Endothelial cell of umbilical vein (primary cell): ENCODE data around the gene LYPD4.

Source experiments
- EZH2 ChIP-seq: IDR thresholded peaks from 2 replicates; pipeline ENCODE4 v1.6.1; 2012; ENCODE audit warnings: borderline replicate concordance, low read depth, mild to moderate bottlenecking, moderate library complexity, low read length, inconsistent platforms; ENCODE audit not compliant: severe bottlenecking
- FOS ChIP-seq: IDR thresholded peaks from 2 replicates; pipeline ENCODE4 v1.6.1; 2011; ENCODE audit warnings: mild to moderate bottlenecking, low read length, moderate library complexity, borderline replicate concordance; ENCODE audit not compliant: insufficient read depth
- MYC ChIP-seq: IDR thresholded peaks from one replicate; pipeline ENCODE4 v1.6.1; 2011; ENCODE audit warnings: mild to moderate bottlenecking, low read depth, low read length
- POLR2A ChIP-seq: IDR thresholded peaks from 2 replicates; pipeline ENCODE4 v1.6.1; 2012; ENCODE audit warnings: low read depth, mild to moderate bottlenecking, control low read depth, low read length
- POLR2AphosphoS5 ChIP-seq: IDR thresholded peaks from 2 replicates; pipeline ENCODE4 v1.6.1; 2012; ENCODE audit warnings: low read depth, mild to moderate bottlenecking, control low read depth, low read length, moderate library complexity; ENCODE audit not compliant: insufficient read depth
- TF ChIP-seq, protein P1 (sequence below), 2 donors: IDR thresholded peaks; 1 replicate in 1 of 2; 2 replicates in 1 of 2; pipeline ENCODE4 v1.5.1; 2011; ENCODE audit warnings: low read length in 2 of 2, mild to moderate bottlenecking in 2 of 2, moderate library complexity in 2 of 2, control low read depth in 1 of 2, inconsistent platforms in 1 of 2, low read depth in 1 of 2; ENCODE audit not compliant: insufficient read depth in 1 of 2; ENCODE audit errors: extremely low read depth in 1 of 2
- TF ChIP-seq, protein P2 (sequence below): IDR thresholded peaks from 2 replicates; pipeline ENCODE4 v1.6.1; 2011; ENCODE audit not compliant: insufficient read depth, insufficient read length

DNA sequence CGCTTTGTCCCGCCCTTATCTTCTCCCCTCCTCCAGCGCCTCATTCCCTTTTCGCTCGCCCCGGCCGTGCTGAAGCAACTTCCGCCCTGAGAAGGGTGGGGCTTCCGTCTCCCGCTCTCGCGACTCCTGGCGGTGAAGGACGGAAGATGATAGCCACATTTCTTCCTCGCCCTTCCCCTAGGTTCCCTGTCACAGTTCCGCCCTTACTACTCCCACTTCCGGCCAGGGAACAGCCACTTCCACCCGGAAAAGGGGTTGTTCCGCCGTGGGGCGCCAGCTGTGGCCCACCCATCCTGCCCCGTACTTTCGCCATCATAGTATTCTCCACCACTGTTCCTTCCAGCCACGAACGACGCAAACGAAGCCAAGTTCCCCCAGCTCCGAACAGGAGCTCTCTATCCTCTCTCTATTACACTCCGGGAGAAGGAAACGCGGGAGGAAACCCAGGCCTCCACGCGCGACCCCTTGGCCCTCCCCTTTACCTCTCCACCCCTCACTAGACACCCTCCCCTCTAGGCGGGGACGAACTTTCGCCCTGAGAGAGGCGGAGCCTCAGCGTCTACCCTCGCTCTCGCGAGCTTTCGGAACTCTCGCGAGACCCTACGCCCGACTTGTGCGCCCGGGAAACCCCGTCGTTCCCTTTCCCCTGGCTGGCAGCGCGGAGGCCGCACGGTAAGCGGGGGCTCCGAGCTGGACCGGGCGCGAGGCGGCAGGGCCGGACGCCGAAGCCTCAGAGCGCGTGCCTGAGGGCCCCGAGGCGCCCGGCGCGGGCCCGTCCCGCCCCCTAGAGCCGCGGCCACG is 15.3 kb upstream of the LYPD4 start, which contains the start of gene RPS19:
- TF ChIP-seq, protein P1, sequence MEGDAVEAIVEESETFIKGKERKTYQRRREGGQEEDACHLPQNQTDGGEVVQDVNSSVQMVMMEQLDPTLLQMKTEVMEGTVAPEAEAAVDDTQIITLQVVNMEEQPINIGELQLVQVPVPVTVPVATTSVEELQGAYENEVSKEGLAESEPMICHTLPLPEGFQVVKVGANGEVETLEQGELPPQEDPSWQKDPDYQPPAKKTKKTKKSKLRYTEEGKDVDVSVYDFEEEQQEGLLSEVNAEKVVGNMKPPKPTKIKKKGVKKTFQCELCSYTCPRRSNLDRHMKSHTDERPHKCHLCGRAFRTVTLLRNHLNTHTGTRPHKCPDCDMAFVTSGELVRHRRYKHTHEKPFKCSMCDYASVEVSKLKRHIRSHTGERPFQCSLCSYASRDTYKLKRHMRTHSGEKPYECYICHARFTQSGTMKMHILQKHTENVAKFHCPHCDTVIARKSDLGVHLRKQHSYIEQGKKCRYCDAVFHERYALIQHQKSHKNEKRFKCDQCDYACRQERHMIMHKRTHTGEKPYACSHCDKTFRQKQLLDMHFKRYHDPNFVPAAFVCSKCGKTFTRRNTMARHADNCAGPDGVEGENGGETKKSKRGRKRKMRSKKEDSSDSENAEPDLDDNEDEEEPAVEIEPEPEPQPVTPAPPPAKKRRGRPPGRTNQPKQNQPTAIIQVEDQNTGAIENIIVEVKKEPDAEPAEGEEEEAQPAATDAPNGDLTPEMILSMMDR (IDR thresholded peaks at IDR 0.05; ENCODE audit: extremely low read depth in 1 of 2, insufficient read depth in 1 of 2, low read depth in 1 of 2, low read length in 2 of 2), result peak; percentile 43 to 65
- TF ChIP-seq POLR2AphosphoS5, result peak; percentile 97
- peak; percentile 86 for TF ChIP-seq POLR2A
- TF ChIP-seq, protein P2, sequence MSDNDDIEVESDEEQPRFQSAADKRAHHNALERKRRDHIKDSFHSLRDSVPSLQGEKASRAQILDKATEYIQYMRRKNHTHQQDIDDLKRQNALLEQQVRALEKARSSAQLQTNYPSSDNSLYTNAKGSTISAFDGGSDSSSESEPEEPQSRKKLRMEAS, result peak; percentile 50
- no peak for TF ChIP-seq FOS
- no peak for TF ChIP-seq EZH2
- no peak for TF ChIP-seq MYC
